Measurements from ENCODE around the gene CDH12. TPM values are rescaled to one million over a fixed set of nuclear protein-coding genes. Genes with fewer than 3 reads are reported as not detected.

CDH12 gene
- total and polyA plus RNA-seq, 7 donors: 0.04 TPM; not detected in 6

- H3K27me3 ChIP-seq: no peaks in the 10 kb centered on the region
- H3K9me3 ChIP-seq: no peaks in the 10 kb centered on the region
- intact Hi-C loops (cut with DNase I): no loop called here
- no peak for TF ChIP-seq CTCF (IDR thresholded peaks at IDR 0.05)
- TF ChIP-seq POLR2A (IDR thresholded peaks at IDR 0.05): no peak
- no peak for TF ChIP-seq EP300 (IDR thresholded peaks at IDR 0.05)
- no peak for TF ChIP-seq POLR2AphosphoS5 (IDR thresholded peaks at IDR 0.05)
- no peaks in the 10 kb centered on the region for H3K36me3 ChIP-seq
- 54 to 69% methylated on average over 2 of the region's 2 CpGs for WGBS, 2 donors
- no peak for DNase-seq
- H3K27ac ChIP-seq: no peak overlapping the region
- no peaks in the 10 kb centered on the region for H3K4me1 ChIP-seq
- no peak overlapping the region for H3K4me3 ChIP-seq
Observed at GRCh38 chr5:21723500-21723899, 1129.6 kb downstream of the CDH12 start.

GRCh38 chr5:21711866-21712758, 1141.0 kb downstream of the CDH12 start:
- Histone ChIP-seq H3K9me3 (no peaks in the 10 kb centered on the region), H3K36me3 (no peaks in the 10 kb centered on the region), H3K4me1 (no peaks in the 10 kb centered on the region), H3K4me3 (no peak overlapping the region), H3K27ac (no peak overlapping the region), H3K27me3 (no peaks in the 10 kb centered on the region)
- intact Hi-C loops (cut with DNase I): no loop called here
- WGBS, 2 donors: 74 to 87% methylated on average over 3 of the region's 3 CpGs
- DNase-seq: no peak
- TF ChIP-seq POLR2AphosphoS5 (IDR thresholded peaks at IDR 0.05) (no peak), POLR2A (IDR thresholded peaks at IDR 0.05) (no peak), CTCF (IDR thresholded peaks at IDR 0.05) (no peak), EP300 (IDR thresholded peaks at IDR 0.05) (no peak)

- Histone ChIP-seq H3K27me3 (no peaks in the 10 kb centered on the region), H3K9me3 (no peaks in the 10 kb centered on the region), H3K36me3 (no peaks in the 10 kb centered on the region), H3K27ac (no peak overlapping the region), H3K4me3 (no peak overlapping the region), H3K4me1 (no peaks in the 10 kb centered on the region)
- intact Hi-C loops (cut with DNase I): no loop called here
- no peak for DNase-seq
- TF ChIP-seq POLR2AphosphoS5 (IDR thresholded peaks at IDR 0.05): no peak
- no peak for TF ChIP-seq POLR2A (IDR thresholded peaks at IDR 0.05)
- TF ChIP-seq EP300 (IDR thresholded peaks at IDR 0.05): no peak
- TF ChIP-seq CTCF (IDR thresholded peaks at IDR 0.05): no peak
- WGBS, 2 donors: 83 to 89% methylated on average over 3 of the region's 3 CpGs
Observed at GRCh38 chr5:21709770-21710169, 1143.4 kb downstream of the CDH12 start.

GRCh38 chr5:21704974-21705668, 1148.0 kb downstream of the CDH12 start:
- intact Hi-C loops (cut with DNase I): no loop called here
- DNase-seq: no peak
- Histone ChIP-seq H3K4me3 (no peak overlapping the region), H3K4me1 (no peaks in the 10 kb centered on the region), H3K36me3 (no peaks in the 10 kb centered on the region), H3K9me3 (no peaks in the 10 kb centered on the region), H3K27me3 (no peaks in the 10 kb centered on the region), H3K27ac (no peak overlapping the region)
- TF ChIP-seq POLR2A (IDR thresholded peaks at IDR 0.05): no peak
- TF ChIP-seq EP300 (IDR thresholded peaks at IDR 0.05): no peak
- no peak for TF ChIP-seq POLR2AphosphoS5 (IDR thresholded peaks at IDR 0.05)
- no peak for TF ChIP-seq CTCF (IDR thresholded peaks at IDR 0.05)
- 58 to 83% methylated on average over 2 of the region's 2 CpGs for WGBS, 2 donors
